Astrocyte of the spinal cord (primary cell): ENCODE results near the gene BCAS1.

Source experiments
- DNase-seq: peaks from one replicate; pipeline ENCODE4 v3.0.0; 2011; ENCODE audit warnings: low read depth, low spot score
- H3K4me3 ChIP-seq: 2 replicates; pipeline ENCODE4 v1.5.1; 2011; ENCODE audit warnings: low read depth, mild to moderate bottlenecking, low read length, moderate library complexity
- CTCF ChIP-seq: IDR thresholded peaks from 2 replicates; pipeline ENCODE4 v1.5.1; 2012; ENCODE audit warnings: low read depth, mild to moderate bottlenecking, low read length, inconsistent platforms
- in situ Hi-C: cut with HindIII; loops from 2 replicates; pipeline ENCODE4 v1.10.0; 2017; ENCODE audit warnings: low sequenced_read_pairs

BCAS1 gene

GRCh38 chr20:53904261-53904660 lies 166.1 kb downstream of the BCAS1 start:
- DNase-seq, result no peak
- TF ChIP-seq CTCF, result no peak
- in situ Hi-C loops, result no loop called here
- no peak overlapping the region for H3K4me3 ChIP-seq

- DNase-seq, result no peak
- no peak for TF ChIP-seq CTCF
- in situ Hi-C loops, result no loop called here
- H3K4me3 ChIP-seq, result no peak overlapping the region
These were observed 166.8 kb downstream of the BCAS1 start for GRCh38 chr20:53903652-53903987.

- TF ChIP-seq CTCF, result no peak
- DNase-seq, result no peak
- no peak overlapping the region for H3K4me3 ChIP-seq
- in situ Hi-C loops, result no loop called here
These were observed 167.3 kb downstream of the BCAS1 start for GRCh38 chr20:53902968-53903651.

GRCh38 chr20:53901497-53902096 lies 168.8 kb downstream of the BCAS1 start:
- in situ Hi-C loops, result no loop called here
- H3K4me3 ChIP-seq, result no peak overlapping the region
- TF ChIP-seq CTCF, result no peak
- DNase-seq, result no peak

GRCh38 chr20:53901064-53901463 lies 169.3 kb downstream of the BCAS1 start:
- peak; percentile 65 for DNase-seq
- H3K4me3 ChIP-seq, result no peak overlapping the region
- TF ChIP-seq CTCF, result no peak
- in situ Hi-C loops, result no loop called here

GRCh38 chr20:53900380-53900999 lies 169.9 kb downstream of the BCAS1 start:
- TF ChIP-seq CTCF, result no peak
- no peak overlapping the region for H3K4me3 ChIP-seq
- in situ Hi-C loops, result no loop called here
- DNase-seq, result peak; percentile 78
